Measurements from ENCODE around the gene RNU5B-1. TPM values are rescaled to one million over a fixed set of nuclear protein-coding genes. Genes with fewer than 3 reads are reported as not detected.
"Not testable (repeated sequence)": the region's sequence is repeated elsewhere in the genome, so short reads cannot be mapped to it uniquely, and the experiment has no call there.

The RNU5B-1 gene
- total RNA-seq, 2 experiments from 2014 or later, result 19.9 TPM; not detected in 1

- DNase-seq (no peak), ATAC-seq (no peak)
- H3K4me1 Mint-ChIP-seq (ENCODE audit: low read depth), result no peaks in the 10 kb centered on the region
- H3K36me3 Mint-ChIP-seq (ENCODE audit: low read depth), result no peaks in the 10 kb centered on the region
- no peak overlapping the region for H3K27ac Mint-ChIP-seq
- CTCF ChIA-PET, result interaction anchor here (1.1 kb wide), 1 partner anchor 38 kb away, joined by 10 read pairs; no protein-coding TSS in a partner anchor
- H3K27me3 Mint-ChIP-seq (ENCODE audit: low read depth), result peaks cover 11% of the 10 kb centered on the region
- H3K4me3 Mint-ChIP-seq, result no peak overlapping the region
- H3K9me3 Mint-ChIP-seq (ENCODE audit: insufficient read depth), result peaks cover 4% of the 10 kb centered on the region
- POLR2A ChIA-PET, result no interaction called here
Observed at GRCh38 chr15:65346856-65347598, 42.5 kb downstream of the RNU5B-1 start.

- DNase-seq; ATAC-seq; POLR2A ChIA-PET; CTCF ChIA-PET; H3K9me3 Mint-ChIP-seq (ENCODE audit: insufficient read depth); H3K4me1 Mint-ChIP-seq (ENCODE audit: low read depth); H3K4me3 Mint-ChIP-seq; H3K36me3 Mint-ChIP-seq (ENCODE audit: low read depth); H3K27ac Mint-ChIP-seq: not testable (repeated sequence)
- peaks cover 16% of the 10 kb centered on the region for H3K27me3 Mint-ChIP-seq (ENCODE audit: low read depth)
Observed at GRCh38 chr15:65347756-65348155, 43.3 kb downstream of the RNU5B-1 start.

DNA sequence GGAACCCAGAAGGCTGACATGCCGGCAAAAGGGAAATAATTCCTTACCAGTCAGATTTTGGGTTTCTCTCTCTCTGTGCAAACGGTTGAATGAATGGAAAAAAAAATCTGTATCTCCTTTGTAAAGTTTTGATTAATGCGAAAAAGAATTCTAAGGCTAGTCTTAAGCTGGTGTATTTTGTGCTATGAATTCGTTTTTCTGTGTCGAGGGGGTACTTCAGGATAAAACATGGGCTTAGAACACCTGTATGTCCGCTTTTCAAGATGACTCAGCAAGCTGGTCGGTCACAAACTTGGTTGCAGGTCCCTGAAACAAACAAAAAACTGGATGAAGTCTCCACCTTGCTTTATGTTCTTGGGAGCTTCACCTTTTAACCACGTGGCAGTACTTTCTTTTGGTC is 44.9 kb downstream of the RNU5B-1 start:
- Mint-ChIP-seq H3K36me3 (ENCODE audit: low read depth) (no peaks in the 10 kb centered on the region), H3K4me3 (no peak overlapping the region), H3K27me3 (ENCODE audit: low read depth) (peaks cover 28% of the 10 kb centered on the region), H3K9me3 (ENCODE audit: insufficient read depth) (peaks cover 10% of the 10 kb centered on the region), H3K27ac (no peak overlapping the region), H3K4me1 (ENCODE audit: low read depth) (no peaks in the 10 kb centered on the region)
- CTCF ChIA-PET, result no interaction called here
- POLR2A ChIA-PET, result no interaction called here
- no peak for DNase-seq
- no peak for ATAC-seq

GRCh38 chr15:65351972-65352371 is 47.5 kb downstream of the RNU5B-1 start:
- H3K4me1 Mint-ChIP-seq (ENCODE audit: low read depth); H3K9me3 Mint-ChIP-seq (ENCODE audit: insufficient read depth); H3K27ac Mint-ChIP-seq; H3K36me3 Mint-ChIP-seq (ENCODE audit: low read depth); H3K4me3 Mint-ChIP-seq; ATAC-seq; DNase-seq: not testable (repeated sequence)
- POLR2A ChIA-PET, result interaction anchor here (0.9 kb wide), 1 partner anchor 47 kb away, joined by 3 read pairs; the partner anchor contains the start of gene RNU5B-1
- CTCF ChIA-PET, result interaction anchor here (1.6 kb wide), 1 partner anchor 33 kb away, joined by 5 read pairs; no protein-coding TSS in a partner anchor
- peaks cover 39% of the 10 kb centered on the region for H3K27me3 Mint-ChIP-seq (ENCODE audit: low read depth)

Other genes with a start within 250 kb of the RNU5B-1 start
- gene RASL12, start 236.7 kb upstream of the RNU5B-1 start, total RNA-seq, result not detected
- not detected for gene KBTBD13, start 227.9 kb upstream of the RNU5B-1 start, total RNA-seq
- gene UBAP1L, start 189.5 kb upstream of the RNU5B-1 start, total RNA-seq, result 1 to 10 TPM; 3.5 to 4.2 TPM
- gene PDCD7, start 170.9 kb upstream of the RNU5B-1 start, total RNA-seq, result 10 to 100 TPM; 31.5 to 34.9 TPM
- gene CLPX, start 119.3 kb upstream of the RNU5B-1 start, total RNA-seq, result 10 to 100 TPM; 40.5 to 42.9 TPM
- gene CILP, start 93.2 kb upstream of the RNU5B-1 start, total RNA-seq, result under 1 TPM; 0.05 to 0.08 TPM
- 10 to 100 TPM; 17.0 to 19.3 TPM for gene PARP16, start 17.8 kb upstream of the RNU5B-1 start, total RNA-seq
- not detected for gene RNU5A-1, start 8.6 kb upstream of the RNU5B-1 start, total RNA-seq
- gene IGDCC3, start 73.3 kb downstream of the RNU5B-1 start, total RNA-seq, result not detected
- gene IGDCC4, start 118.3 kb downstream of the RNU5B-1 start, total RNA-seq, result under 1 TPM in 1 of 2 experiments, not detected in 1; 0.08 TPM
- gene DPP8, start 213.0 kb downstream of the RNU5B-1 start, total RNA-seq, result 10 to 100 TPM; 44.6 to 46.7 TPM
- 10 to 100 TPM; 34.8 to 36.5 TPM for gene HACD3, start 225.8 kb downstream of the RNU5B-1 start, total RNA-seq

All from activated CD8-positive, alpha-beta T cell treated with anti-CD3 and anti-CD28 coated beads, Interleukin-2, amount 10 ng/mL, durations not matched to agents 7 days and 5 days (primary cell).